Measurements from ENCODE around the gene PRKG1.

PRKG1 gene

DNA sequence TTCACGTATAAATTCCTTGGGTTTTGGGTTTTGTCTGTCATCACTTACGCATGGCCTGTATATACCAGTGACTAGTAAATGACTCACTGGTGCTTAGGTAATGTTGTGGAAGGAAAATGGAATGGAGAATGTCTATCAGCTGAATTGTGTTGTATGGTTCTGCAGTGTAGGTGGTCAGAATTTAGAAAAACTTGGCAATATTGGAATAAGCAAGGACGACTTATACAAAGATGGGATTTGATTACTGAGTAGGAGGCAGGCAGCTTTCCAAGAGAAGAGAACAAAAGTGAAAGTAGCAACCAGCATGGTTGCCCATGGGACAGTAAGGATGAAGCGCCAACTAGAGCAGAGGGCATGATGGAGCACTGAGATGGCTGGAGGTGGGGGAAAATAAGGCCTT, 793.7 kb downstream of the PRKG1 start:
- Histone ChIP-seq H3K9me3 (ENCODE audit: control insufficient read depth, low read length) (no peaks in the 10 kb centered on the region), H3K27ac (ENCODE audit: low read depth, low read length, severe bottlenecking) (no peak overlapping the region), H3K4me3 (ENCODE audit: extremely low read depth, insufficient read depth, low read length, poor library complexity, severe bottlenecking) (no peak overlapping the region), H3K4me1 (ENCODE audit: control insufficient read depth, insufficient read depth, low read length, poor library complexity, severe bottlenecking) (no peaks in the 10 kb centered on the region), H3K36me3 (ENCODE audit: control insufficient read depth, insufficient read depth, low read length) (no peaks in the 10 kb centered on the region)
- WGBS, 2 experiments (ENCODE audit: insufficient coverage in 2 of 2) = 94 to 95% methylated on average over 4 of the region's 4 CpGs

DNA sequence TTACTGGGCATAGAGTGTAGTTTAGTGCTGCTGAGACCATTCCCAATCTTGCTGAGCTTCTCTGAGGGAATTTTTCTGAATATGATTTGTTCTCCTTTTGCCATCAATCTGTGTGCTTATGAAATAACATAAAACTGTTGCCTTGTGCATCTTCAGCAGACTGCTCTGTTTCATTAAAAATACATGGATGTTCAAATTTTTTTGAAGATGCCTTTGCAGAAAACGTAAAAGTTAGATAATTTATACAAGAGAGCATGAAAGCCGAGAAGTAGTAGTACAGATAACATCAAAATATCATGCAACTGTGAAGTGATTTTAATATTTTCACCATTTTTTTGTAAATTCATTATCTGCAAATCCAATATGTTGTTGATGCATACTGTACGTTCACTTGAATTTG, 799.8 kb downstream of the PRKG1 start:
- Histone ChIP-seq H3K4me3 (ENCODE audit: extremely low read depth, insufficient read depth, low read length, poor library complexity, severe bottlenecking) (no peak overlapping the region), H3K9me3 (ENCODE audit: control insufficient read depth, low read length) (no peaks in the 10 kb centered on the region), H3K36me3 (ENCODE audit: control insufficient read depth, insufficient read depth, low read length) (no peaks in the 10 kb centered on the region), H3K27ac (ENCODE audit: low read depth, low read length, severe bottlenecking) (no peak overlapping the region), H3K4me1 (ENCODE audit: control insufficient read depth, insufficient read depth, low read length, poor library complexity, severe bottlenecking) (no peaks in the 10 kb centered on the region)
- 100% methylated on average over 1 of the region's 3 CpGs; no CpG with 5 or more reads in 1 of the 2 experiments for WGBS, 2 experiments (ENCODE audit: insufficient coverage in 2 of 2)

DNA sequence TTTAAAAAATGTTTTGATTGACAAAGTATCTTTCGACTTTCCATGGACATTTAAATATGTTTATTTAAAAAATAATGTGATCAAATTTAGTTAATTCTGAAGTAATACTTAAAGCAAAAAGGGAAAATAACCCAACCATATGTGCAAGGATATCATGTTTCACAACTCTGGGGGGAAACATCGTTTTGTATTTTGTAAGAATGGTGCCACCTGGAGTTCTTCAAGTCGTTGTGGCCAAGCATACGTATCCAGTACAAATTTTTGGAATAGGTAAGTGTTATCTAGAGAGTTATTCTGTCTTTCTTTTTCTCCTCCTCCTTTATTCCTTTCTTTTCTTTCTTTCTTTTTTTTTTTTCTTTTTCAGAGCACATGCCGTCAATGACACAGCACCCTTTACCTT, 801.3 kb downstream of the PRKG1 start:
- Histone ChIP-seq H3K9me3 (ENCODE audit: control insufficient read depth, low read length) (no peaks in the 10 kb centered on the region), H3K4me1 (ENCODE audit: control insufficient read depth, insufficient read depth, low read length, poor library complexity, severe bottlenecking) (peaks cover 5% of the 10 kb centered on the region), H3K36me3 (ENCODE audit: control insufficient read depth, insufficient read depth, low read length) (no peaks in the 10 kb centered on the region), H3K27ac (ENCODE audit: low read depth, low read length, severe bottlenecking) (no peak overlapping the region), H3K4me3 (ENCODE audit: extremely low read depth, insufficient read depth, low read length, poor library complexity, severe bottlenecking) (no peak overlapping the region)
- WGBS, 2 experiments (ENCODE audit: insufficient coverage in 2 of 2) = no CpG with 5 or more reads among the region's 5 CpGs

DNA sequence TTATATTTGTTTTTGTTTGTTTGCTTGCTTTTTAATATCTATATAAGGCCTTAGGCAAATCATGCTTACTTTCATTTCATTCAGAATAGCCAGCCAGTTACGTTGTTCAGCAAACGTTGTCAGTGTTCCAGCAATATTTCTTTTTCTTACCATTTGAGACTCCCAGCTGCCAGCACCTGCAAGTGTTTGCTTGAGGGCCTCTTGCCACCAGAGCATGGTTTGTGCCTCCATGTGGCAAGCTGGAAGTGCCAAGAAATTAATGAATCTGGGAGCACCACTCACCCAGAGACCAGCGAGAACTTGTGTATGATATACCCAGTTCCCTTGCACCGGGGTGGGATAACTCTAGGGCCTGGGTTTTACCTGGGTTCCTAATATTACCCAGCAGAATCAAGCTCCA, 802.2 kb downstream of the PRKG1 start:
- WGBS, 2 experiments (ENCODE audit: insufficient coverage in 2 of 2) = 94 to 100% methylated on average over 2 to 4 of the region's 4 CpGs
- Histone ChIP-seq H3K4me1 (ENCODE audit: control insufficient read depth, insufficient read depth, low read length, poor library complexity, severe bottlenecking) (peaks cover 5% of the 10 kb centered on the region), H3K36me3 (ENCODE audit: control insufficient read depth, insufficient read depth, low read length) (no peaks in the 10 kb centered on the region), H3K27ac (ENCODE audit: low read depth, low read length, severe bottlenecking) (no peak overlapping the region), H3K4me3 (ENCODE audit: extremely low read depth, insufficient read depth, low read length, poor library complexity, severe bottlenecking) (no peak overlapping the region), H3K9me3 (ENCODE audit: control insufficient read depth, low read length) (no peaks in the 10 kb centered on the region)

DNA sequence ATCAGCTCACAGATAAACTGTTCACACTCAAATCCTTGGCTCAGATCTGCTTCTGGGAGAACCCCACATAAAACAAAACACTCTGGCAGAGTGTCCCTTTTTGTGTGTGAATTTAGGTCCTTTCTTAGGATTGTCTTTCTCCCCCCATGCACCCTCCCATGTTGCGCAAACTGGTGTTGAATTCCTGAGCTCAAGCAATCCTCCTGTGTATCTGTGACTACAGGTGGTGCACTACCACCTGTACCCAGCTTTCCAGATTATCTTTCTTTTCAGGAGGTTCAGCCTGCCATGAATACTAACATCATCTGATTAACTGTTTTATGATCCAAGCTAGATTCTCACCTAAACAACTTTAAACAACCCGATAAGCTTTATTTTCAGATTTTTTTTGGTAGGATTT, 802.7 kb downstream of the PRKG1 start:
- no peaks in the 10 kb centered on the region for H3K9me3 ChIP-seq (ENCODE audit: control insufficient read depth, low read length)
- 80% methylated on average over 1 of the region's 2 CpGs; no CpG with 5 or more reads in 1 of the 2 experiments for WGBS, 2 experiments (ENCODE audit: insufficient coverage in 2 of 2)
- H3K4me3 ChIP-seq (ENCODE audit: extremely low read depth, insufficient read depth, low read length, poor library complexity, severe bottlenecking) = no peak overlapping the region
- no peaks in the 10 kb centered on the region for H3K36me3 ChIP-seq (ENCODE audit: control insufficient read depth, insufficient read depth, low read length)
- peaks cover 5% of the 10 kb centered on the region for H3K4me1 ChIP-seq (ENCODE audit: control insufficient read depth, insufficient read depth, low read length, poor library complexity, severe bottlenecking)
- no peak overlapping the region for H3K27ac ChIP-seq (ENCODE audit: low read depth, low read length, severe bottlenecking)

DNA sequence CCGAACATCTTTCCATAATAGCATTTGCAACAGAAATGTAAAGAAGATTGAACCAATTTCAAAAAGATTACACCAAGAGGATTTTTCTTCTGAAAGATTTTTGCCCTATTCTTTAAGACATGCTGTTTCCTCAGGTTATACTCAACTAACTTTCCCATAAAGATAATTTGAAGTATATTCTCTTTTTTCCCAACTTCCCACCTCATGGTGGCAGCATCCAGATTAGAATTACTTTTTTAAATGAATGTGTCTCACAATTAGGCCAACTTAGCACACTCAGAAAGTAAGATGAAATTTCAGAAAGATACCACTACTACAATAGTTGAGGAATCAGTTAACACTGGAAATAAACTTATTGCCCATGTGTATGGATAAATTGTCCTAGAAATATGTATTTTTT, 803.3 kb downstream of the PRKG1 start:
- Histone ChIP-seq H3K9me3 (ENCODE audit: control insufficient read depth, low read length) (no peaks in the 10 kb centered on the region), H3K27ac (ENCODE audit: low read depth, low read length, severe bottlenecking) (no peak overlapping the region), H3K36me3 (ENCODE audit: control insufficient read depth, insufficient read depth, low read length) (no peaks in the 10 kb centered on the region), H3K4me3 (ENCODE audit: extremely low read depth, insufficient read depth, low read length, poor library complexity, severe bottlenecking) (no peak overlapping the region), H3K4me1 (ENCODE audit: control insufficient read depth, insufficient read depth, low read length, poor library complexity, severe bottlenecking) (peaks cover 5% of the 10 kb centered on the region)
- WGBS, 2 experiments (ENCODE audit: insufficient coverage in 2 of 2) = 100% methylated on average over 1 of the region's 1 CpG

DNA sequence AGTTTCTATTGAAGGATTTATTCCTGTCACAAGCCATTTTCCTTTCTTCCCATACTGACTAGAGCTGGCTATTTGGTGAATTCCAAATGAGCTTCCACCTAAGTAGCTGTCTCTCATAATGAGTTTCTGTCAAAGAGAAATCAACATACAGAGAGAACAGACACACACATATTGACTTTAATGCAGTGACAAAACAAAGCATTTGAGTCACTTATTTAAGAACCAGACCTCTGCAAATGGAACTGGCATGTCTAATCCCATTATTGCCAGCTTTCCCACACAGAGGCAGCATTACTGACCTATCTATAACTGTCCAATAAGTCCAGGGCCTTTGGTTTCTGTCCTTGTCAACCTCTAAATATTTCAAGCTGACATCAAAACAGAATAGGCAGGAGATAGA, 804.4 kb downstream of the PRKG1 start:
- Histone ChIP-seq H3K36me3 (ENCODE audit: control insufficient read depth, insufficient read depth, low read length) (no peaks in the 10 kb centered on the region), H3K27ac (ENCODE audit: low read depth, low read length, severe bottlenecking) (peak overlapping the region; percentile 74), H3K9me3 (ENCODE audit: control insufficient read depth, low read length) (no peaks in the 10 kb centered on the region), H3K4me3 (ENCODE audit: extremely low read depth, insufficient read depth, low read length, poor library complexity, severe bottlenecking) (no peak overlapping the region), H3K4me1 (ENCODE audit: control insufficient read depth, insufficient read depth, low read length, poor library complexity, severe bottlenecking) (peaks cover 5% of the 10 kb centered on the region)

DNA sequence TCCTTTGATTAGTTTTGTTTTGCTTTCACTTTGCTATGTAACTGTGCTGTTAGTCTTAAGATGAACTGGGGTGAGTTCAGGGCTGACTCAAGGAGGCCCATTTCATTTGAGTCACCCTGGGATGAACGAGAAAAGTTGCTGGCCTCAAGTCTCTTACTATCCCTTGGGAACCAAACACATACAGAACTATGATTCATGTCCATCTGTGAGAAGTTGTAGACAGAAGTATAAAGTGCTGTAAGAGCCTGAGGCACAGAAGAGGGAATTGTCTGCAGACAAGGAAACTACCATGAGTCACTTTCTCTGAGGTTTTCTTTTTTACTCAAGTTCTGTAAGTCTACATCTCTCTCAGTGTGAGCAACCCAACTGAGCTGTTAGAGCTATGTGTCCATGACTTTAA, 805.0 kb downstream of the PRKG1 start:
- H3K4me3 ChIP-seq (ENCODE audit: extremely low read depth, insufficient read depth, low read length, poor library complexity, severe bottlenecking) = no peak overlapping the region
- peaks cover 5% of the 10 kb centered on the region for H3K4me1 ChIP-seq (ENCODE audit: control insufficient read depth, insufficient read depth, low read length, poor library complexity, severe bottlenecking)
- no peaks in the 10 kb centered on the region for H3K36me3 ChIP-seq (ENCODE audit: control insufficient read depth, insufficient read depth, low read length)
- H3K9me3 ChIP-seq (ENCODE audit: control insufficient read depth, low read length) = no peaks in the 10 kb centered on the region
- peak overlapping the region; percentile 74 for H3K27ac ChIP-seq (ENCODE audit: low read depth, low read length, severe bottlenecking)
- WGBS, 2 experiments (ENCODE audit: insufficient coverage in 2 of 2) = no CpG with 5 or more reads among the region's 1 CpG

DNA sequence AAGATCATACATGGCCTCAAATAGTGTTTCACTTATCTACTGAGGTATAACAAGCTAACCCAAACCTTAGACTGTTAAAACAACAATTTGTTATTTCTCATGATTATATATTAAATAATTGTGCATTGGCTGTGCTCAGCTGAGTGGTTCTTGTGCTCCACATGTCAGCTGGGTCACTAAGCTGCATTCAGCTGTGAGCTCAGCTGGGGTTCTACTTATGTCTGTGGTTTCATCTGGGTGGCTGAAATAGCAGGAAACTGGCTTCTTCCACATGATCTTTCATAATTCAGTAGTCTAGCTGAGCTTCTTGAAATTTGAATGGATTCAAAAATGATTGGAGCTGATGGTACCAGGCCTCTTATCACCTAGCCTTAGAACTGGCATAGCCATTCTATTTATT, 806.9 kb downstream of the PRKG1 start:
- Histone ChIP-seq H3K27ac (ENCODE audit: low read depth, low read length, severe bottlenecking) (no peak overlapping the region), H3K9me3 (ENCODE audit: control insufficient read depth, low read length) (no peaks in the 10 kb centered on the region), H3K4me3 (ENCODE audit: extremely low read depth, insufficient read depth, low read length, poor library complexity, severe bottlenecking) (no peak overlapping the region), H3K4me1 (ENCODE audit: control insufficient read depth, insufficient read depth, low read length, poor library complexity, severe bottlenecking) (peaks cover 5% of the 10 kb centered on the region), H3K36me3 (ENCODE audit: control insufficient read depth, insufficient read depth, low read length) (no peaks in the 10 kb centered on the region)

DNA sequence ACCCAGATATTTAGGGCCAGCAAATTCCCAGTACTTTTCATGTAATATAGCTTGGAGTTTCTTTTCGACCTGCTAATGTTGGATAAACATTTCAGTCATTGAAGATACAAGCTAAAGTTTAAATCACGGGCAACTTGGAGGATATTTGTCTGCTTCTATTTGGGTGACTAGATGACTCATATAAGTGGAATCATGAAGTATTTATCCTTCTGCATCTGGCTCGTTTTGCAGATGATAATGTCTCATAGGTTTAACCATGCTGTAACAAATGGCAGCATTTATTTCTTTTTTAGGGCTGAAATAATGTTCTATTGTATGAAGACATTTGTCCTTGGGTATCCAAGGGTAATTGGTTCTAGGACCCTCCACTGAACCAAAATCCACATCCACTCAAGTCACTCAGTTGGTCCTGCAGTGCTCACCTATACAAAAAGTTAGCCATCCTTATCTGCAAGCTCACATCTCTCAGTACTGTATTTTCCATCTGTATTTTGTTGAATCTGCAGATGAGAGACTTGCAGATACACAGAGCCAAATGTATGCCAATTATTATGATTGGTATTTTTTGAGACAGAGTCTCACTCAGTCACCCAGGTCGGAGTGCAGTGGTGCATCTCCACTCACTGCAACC, 812.3 kb downstream of the PRKG1 start:
- Histone ChIP-seq H3K36me3 (ENCODE audit: control insufficient read depth, insufficient read depth, low read length) (no peaks in the 10 kb centered on the region), H3K27ac (ENCODE audit: low read depth, low read length, severe bottlenecking) (no peak overlapping the region), H3K9me3 (ENCODE audit: control insufficient read depth, low read length) (no peaks in the 10 kb centered on the region), H3K4me1 (ENCODE audit: control insufficient read depth, insufficient read depth, low read length, poor library complexity, severe bottlenecking) (no peaks in the 10 kb centered on the region), H3K4me3 (ENCODE audit: extremely low read depth, insufficient read depth, low read length, poor library complexity, severe bottlenecking) (no peak overlapping the region)
- WGBS, 2 experiments (ENCODE audit: insufficient coverage in 2 of 2) = 84 to 100% methylated on average over 1 to 3 of the region's 4 CpGs

DNA sequence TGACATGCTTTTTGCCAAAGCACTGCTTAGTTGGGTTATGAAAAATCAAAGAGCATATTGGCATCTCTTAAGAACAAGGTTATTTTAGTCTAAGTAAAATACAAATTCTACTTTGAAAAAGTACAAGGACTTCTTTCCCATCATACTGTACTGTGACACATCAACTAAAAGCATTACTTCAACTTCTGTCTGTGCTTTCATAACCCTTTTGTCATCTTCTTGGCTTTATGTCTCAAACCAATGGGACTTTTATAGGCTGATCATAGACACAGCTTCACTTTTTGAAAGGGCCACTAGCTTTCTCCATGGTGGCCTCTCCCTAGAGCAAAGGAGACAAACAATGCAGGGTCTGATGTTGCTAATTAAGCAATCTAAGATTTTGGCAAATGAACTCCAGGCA, 814.0 kb downstream of the PRKG1 start:
- H3K4me3 ChIP-seq (ENCODE audit: extremely low read depth, insufficient read depth, low read length, poor library complexity, severe bottlenecking) = no peak overlapping the region
- H3K36me3 ChIP-seq (ENCODE audit: control insufficient read depth, insufficient read depth, low read length) = no peaks in the 10 kb centered on the region
- no peak overlapping the region for H3K27ac ChIP-seq (ENCODE audit: low read depth, low read length, severe bottlenecking)
- no peaks in the 10 kb centered on the region for H3K4me1 ChIP-seq (ENCODE audit: control insufficient read depth, insufficient read depth, low read length, poor library complexity, severe bottlenecking)
- H3K9me3 ChIP-seq (ENCODE audit: control insufficient read depth, low read length) = no peaks in the 10 kb centered on the region
